GM19438 (cell line): ENCODE results near the gene SYNE2.
A peak's percentile ranks its signal among the peaks of the same experiment; 100 is the strongest.

Experiments
- ATAC-seq: cut with Tn5 transposase; IDR thresholded peaks from one replicate; pipeline ENCODE4 v1.9.1; 2021; ENCODE audit warnings: low read depth; ENCODE audit not compliant: unreplicated experiment

Gene SYNE2

GRCh38 chr14:63905370-63905769 lies 52.6 kb downstream of the SYNE2 start:
- no peak for ATAC-seq

GRCh38 chr14:63908667-63909264 lies 56.0 kb downstream of the SYNE2 start:
- ATAC-seq, result no peak

- ATAC-seq, result no peak
These were observed 57.2 kb downstream of the SYNE2 start for GRCh38 chr14:63909984-63910383.

GRCh38 chr14:63910583-63911363 lies 58.0 kb downstream of the SYNE2 start:
- ATAC-seq, result no peak

- no peak for ATAC-seq
These were observed 58.6 kb downstream of the SYNE2 start for GRCh38 chr14:63911404-63911803.

GRCh38 chr14:63912286-63912685 lies 59.5 kb downstream of the SYNE2 start:
- no peak for ATAC-seq

- ATAC-seq, result no peak
These were observed 65.6 kb downstream of the SYNE2 start for GRCh38 chr14:63918411-63918810.

- no peak for ATAC-seq
These were observed 70.1 kb downstream of the SYNE2 start for GRCh38 chr14:63922696-63923421.

- ATAC-seq, result no peak
These were observed 70.6 kb downstream of the SYNE2 start for GRCh38 chr14:63923422-63923752.

- ATAC-seq, result no peak
These were observed 71.6 kb downstream of the SYNE2 start for GRCh38 chr14:63924375-63924774.

- no peak for ATAC-seq
These were observed 73.8 kb downstream of the SYNE2 start for GRCh38 chr14:63926641-63927040.

- no peak for ATAC-seq
These were observed 76.0 kb downstream of the SYNE2 start for GRCh38 chr14:63928744-63929174.

- no peak for ATAC-seq
These were observed 80.3 kb downstream of the SYNE2 start for GRCh38 chr14:63933110-63933509.

- no peak for ATAC-seq
These were observed 80.9 kb downstream of the SYNE2 start for GRCh38 chr14:63933711-63934110.

- ATAC-seq, result peak; percentile 77
These were observed 85.6 kb downstream of the SYNE2 start for GRCh38 chr14:63938198-63939005.

GRCh38 chr14:63939006-63939270 lies 86.1 kb downstream of the SYNE2 start:
- peak; percentile 16 for ATAC-seq

GRCh38 chr14:63940387-63940786 lies 87.6 kb downstream of the SYNE2 start:
- no peak for ATAC-seq

- no peak for ATAC-seq
These were observed 88.2 kb downstream of the SYNE2 start for GRCh38 chr14:63941023-63941422.

GRCh38 chr14:63949696-63950095 lies 96.9 kb downstream of the SYNE2 start:
- ATAC-seq, result no peak

- no peak for ATAC-seq
These were observed 98.2 kb downstream of the SYNE2 start for GRCh38 chr14:63951021-63951420.

GRCh38 chr14:63951429-63951828 lies 98.6 kb downstream of the SYNE2 start:
- ATAC-seq, result no peak
